ENCODE results near the gene GAPDH.

GAPDH gene

DNA sequence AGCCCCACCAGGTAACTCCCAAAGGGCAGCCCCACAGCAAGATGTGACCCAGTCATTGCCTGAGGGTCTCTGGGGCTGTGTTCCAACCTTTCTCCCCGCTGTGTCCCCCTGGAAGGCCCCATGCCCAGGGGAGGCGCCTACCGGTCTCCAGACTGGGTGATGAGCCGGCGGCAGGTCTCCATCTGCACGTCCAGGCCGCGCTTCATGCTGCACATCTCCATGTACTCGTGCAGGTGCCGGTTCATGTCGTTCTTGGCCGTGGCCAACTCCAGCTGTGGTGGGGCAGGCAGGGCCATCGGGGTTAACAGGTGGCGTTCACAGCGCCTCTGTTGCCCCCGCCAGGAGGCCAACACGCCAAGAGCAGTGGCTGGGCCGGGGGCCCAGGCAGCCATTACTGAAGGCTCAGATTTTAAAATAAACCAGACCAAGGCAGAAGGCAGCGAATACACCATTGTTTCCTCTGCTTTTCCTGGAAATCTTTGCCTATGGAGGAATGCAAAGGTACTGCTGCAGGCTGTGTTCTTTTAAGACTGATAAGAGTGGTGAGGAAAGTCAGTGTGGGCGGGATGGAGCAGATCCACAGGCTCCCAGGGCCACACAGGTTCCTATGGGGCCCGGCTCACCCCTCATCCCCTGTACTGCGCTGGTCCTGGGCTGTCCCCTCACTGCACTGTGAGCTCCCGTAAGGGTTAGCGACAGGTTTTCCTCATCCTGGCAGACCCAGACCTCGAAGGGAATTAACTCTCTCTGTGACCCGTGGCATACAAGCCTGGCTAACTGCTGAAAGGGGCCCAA lies 7.3 kb downstream of the GAPDH start:
- H3K4me2 ChIP-seq = peak overlapping the region; percentile 93
- peaks cover 80% of the 10 kb centered on the region for H3K36me3 ChIP-seq
- H3K4me1 ChIP-seq = peaks cover 65% of the 10 kb centered on the region

DNA sequence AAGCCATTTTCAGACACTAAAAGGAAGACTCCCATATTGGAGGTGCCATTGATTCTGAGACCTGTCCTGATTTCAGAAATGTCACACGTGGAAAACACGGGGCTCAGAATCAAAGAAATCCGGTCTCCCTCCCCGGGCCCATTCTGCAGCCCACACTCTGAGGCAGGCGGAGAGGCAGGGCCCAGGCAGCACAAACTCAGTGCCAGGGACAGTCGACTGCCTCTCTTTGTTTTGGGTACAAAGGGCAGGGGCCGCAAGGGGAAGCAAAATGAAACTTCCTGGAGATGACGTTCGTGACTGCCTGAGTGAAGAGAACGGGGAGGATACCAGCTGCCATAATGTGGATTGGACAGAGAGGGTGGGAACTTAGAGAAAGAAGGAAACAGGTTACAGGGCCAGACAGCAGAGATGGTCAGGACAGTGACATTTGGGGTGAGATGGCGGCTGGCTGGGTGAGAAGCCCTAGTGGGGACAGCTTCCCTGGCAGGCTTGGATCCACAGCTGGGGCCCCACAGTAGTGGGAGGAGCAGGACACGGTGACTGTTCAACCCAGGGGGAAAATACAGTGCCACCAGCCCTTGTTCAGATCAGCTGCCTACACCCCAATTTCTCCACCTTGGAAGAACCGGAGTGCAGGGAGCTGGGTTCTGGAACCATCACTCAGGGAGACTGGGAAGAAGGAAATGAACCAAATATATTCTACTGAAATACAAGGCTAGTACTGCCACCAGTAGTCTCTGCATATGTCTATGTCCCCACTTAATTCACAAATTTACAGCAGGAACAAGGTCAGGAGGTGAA lies 8.1 kb downstream of the GAPDH start:
- Histone ChIP-seq H4K20me1 (peaks cover 44% of the 10 kb centered on the region), H3K4me2 (peak overlapping the region; percentile 93; the same call in 1 of the 2 replicates), H3K4me3 (no peak overlapping the region), H3K4me1 (peaks cover 57% of the 10 kb centered on the region), H3K36me3 (peaks cover 80% of the 10 kb centered on the region), H3K9ac (0 out of 2 replicates have a peak overlapping the region, but pooled peaks have one; percentile 38), H3K9me3 (no peaks in the 10 kb centered on the region), H3K27me3 (no peaks in the 10 kb centered on the region), H3K27ac (peak overlapping the region; percentile 51; the same call in 1 of the 2 replicates)
- no peak for TF ChIP-seq Cebpa-rat (IDR thresholded peaks at IDR 0.05)

More for the DNA sequence above, 7.3 kb downstream of the GAPDH start:
- TF ChIP-seq Cebpa-rat (IDR thresholded peaks at IDR 0.05) = no peak
- Histone ChIP-seq H3K4me3 (no peak overlapping the region), H3K9me3 (no peaks in the 10 kb centered on the region), H3K9ac (peak overlapping the region; percentile 44), H3K27me3 (no peaks in the 10 kb centered on the region), H3K27ac (peak overlapping the region; percentile 51), H4K20me1 (peaks cover 52% of the 10 kb centered on the region)

DNA sequence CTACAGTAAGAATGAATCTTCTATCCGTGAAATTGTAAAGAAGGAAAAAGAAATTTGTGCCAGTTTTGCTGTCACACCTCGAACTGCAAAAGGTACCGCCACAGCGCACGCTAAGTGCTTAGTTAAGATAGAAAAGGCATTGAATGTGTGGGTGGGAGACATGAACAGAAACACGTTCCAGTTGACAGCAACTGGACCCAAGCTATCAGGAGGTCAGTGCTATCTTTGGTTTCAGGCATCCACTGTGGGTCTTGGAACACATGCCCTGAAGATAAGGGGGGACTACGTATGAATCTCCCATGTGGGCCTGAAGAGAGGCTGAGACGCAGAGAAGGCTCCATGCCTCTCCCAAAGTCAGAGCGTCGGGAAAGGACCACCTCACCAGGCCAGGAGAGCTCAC lies 11.7 kb downstream of the GAPDH start:
- H3K27ac ChIP-seq = no peak overlapping the region
- TF ChIP-seq Cebpa-rat (IDR thresholded peaks at IDR 0.05) = no peak
- H3K9me3 ChIP-seq = no peaks in the 10 kb centered on the region
- no peak overlapping the region for H3K9ac ChIP-seq
- no peak overlapping the region for H3K4me2 ChIP-seq
- no peaks in the 10 kb centered on the region for H3K27me3 ChIP-seq
- H3K4me1 ChIP-seq = peaks cover 56% of the 10 kb centered on the region
- H3K36me3 ChIP-seq = peaks cover 93% of the 10 kb centered on the region
- H3K4me3 ChIP-seq = no peak overlapping the region
- peaks cover 37% of the 10 kb centered on the region for H4K20me1 ChIP-seq

DNA sequence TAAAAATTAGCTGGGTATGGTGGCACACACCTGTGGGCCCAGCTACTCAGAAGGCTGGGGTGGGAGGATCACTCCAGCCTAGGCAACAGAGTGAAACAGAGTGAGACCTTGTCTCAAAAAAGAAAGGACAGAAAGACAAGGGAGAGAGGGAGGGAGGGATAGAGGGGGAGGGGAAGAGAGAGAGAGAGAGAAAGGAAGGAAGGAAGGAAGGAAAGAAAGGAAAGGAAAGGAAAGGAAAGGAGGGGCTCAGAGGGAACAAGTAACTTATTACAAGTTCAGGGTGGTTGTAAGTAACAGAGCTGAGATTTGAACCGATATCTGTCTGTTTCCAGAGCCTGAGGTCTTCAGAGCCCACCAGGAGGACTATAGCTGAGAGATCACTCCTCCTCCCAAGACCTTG lies 13.2 kb downstream of the GAPDH start:
- Histone ChIP-seq H4K20me1 (peaks cover 44% of the 10 kb centered on the region), H3K9ac (peak overlapping the region; percentile 9; the same call in 1 of the 2 replicates), H3K9me3 (no peaks in the 10 kb centered on the region), H3K4me3 (no peak overlapping the region), H3K4me1 (peaks cover 56% of the 10 kb centered on the region), H3K4me2 (no peak overlapping the region), H3K27ac (no peak overlapping the region), H3K27me3 (no peaks in the 10 kb centered on the region), H3K36me3 (peaks cover 89% of the 10 kb centered on the region)
- no peak for TF ChIP-seq Cebpa-rat (IDR thresholded peaks at IDR 0.05)

DNA sequence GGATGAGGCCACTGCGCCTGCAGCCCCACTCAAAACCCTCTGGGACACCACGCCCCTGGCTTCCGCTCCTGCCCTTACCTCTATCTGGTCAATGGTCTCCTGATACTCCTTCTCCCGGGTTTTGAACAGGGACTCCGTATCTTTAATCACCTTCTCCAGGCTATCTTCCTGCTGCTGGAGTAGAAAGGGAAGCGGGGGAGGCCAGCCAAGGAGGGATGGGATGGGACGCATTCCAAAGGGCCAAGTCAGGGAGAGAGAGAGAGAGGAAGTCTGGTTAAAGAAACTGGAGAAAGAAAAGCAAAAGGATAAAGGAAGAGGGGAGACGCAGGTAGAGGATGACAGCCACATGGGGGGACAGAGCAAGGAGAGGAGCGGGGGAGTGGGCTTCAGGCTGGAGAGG lies 13.7 kb downstream of the GAPDH start:
- peak overlapping the region; percentile 9; the same call in 1 of the 2 replicates for H3K9ac ChIP-seq
- H3K4me2 ChIP-seq = no peak overlapping the region

DNA sequence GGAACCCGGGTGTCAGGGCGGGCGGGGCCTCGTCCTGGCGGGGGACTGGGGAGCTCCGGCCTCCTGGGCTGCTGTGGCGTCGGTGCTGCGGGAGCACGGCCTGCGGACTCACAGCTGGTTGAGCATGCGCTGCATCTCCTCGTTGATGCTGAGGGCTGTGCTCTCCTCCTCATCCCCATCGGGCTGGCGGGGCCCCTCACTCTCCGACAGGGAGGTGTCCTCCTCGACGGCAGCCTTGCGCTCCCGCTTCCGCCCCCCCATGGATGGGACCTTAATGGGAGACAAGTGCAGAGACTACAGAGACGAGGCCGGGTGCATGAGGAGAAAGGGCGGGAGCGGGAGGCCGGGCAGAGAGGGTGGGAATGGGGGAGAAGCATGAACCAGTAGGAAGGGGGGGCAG lies 14.2 kb downstream of the GAPDH start:
- Histone ChIP-seq H3K4me3 (no peak overlapping the region), H3K27ac (peak overlapping the region; percentile 68), H3K4me1 (peaks cover 60% of the 10 kb centered on the region), H3K36me3 (peaks cover 80% of the 10 kb centered on the region), H3K4me2 (peak overlapping the region; percentile 88), H3K9me3 (no peaks in the 10 kb centered on the region), H3K9ac (peak overlapping the region; percentile 69; the same call in 1 of the 2 replicates), H3K27me3 (no peaks in the 10 kb centered on the region), H4K20me1 (peaks cover 54% of the 10 kb centered on the region)
- TF ChIP-seq Cebpa-rat (IDR thresholded peaks at IDR 0.05) = no peak

More for the DNA sequence above, 13.7 kb downstream of the GAPDH start:
- H3K4me3 ChIP-seq = no peak overlapping the region
- TF ChIP-seq Cebpa-rat (IDR thresholded peaks at IDR 0.05) = no peak
- H4K20me1 ChIP-seq = peaks cover 48% of the 10 kb centered on the region
- peaks cover 56% of the 10 kb centered on the region for H3K4me1 ChIP-seq
- H3K36me3 ChIP-seq = peaks cover 85% of the 10 kb centered on the region
- H3K9me3 ChIP-seq = no peaks in the 10 kb centered on the region
- H3K27ac ChIP-seq = peak overlapping the region; percentile 68; the same call in 1 of the 2 replicates
- H3K27me3 ChIP-seq = no peaks in the 10 kb centered on the region

DNA sequence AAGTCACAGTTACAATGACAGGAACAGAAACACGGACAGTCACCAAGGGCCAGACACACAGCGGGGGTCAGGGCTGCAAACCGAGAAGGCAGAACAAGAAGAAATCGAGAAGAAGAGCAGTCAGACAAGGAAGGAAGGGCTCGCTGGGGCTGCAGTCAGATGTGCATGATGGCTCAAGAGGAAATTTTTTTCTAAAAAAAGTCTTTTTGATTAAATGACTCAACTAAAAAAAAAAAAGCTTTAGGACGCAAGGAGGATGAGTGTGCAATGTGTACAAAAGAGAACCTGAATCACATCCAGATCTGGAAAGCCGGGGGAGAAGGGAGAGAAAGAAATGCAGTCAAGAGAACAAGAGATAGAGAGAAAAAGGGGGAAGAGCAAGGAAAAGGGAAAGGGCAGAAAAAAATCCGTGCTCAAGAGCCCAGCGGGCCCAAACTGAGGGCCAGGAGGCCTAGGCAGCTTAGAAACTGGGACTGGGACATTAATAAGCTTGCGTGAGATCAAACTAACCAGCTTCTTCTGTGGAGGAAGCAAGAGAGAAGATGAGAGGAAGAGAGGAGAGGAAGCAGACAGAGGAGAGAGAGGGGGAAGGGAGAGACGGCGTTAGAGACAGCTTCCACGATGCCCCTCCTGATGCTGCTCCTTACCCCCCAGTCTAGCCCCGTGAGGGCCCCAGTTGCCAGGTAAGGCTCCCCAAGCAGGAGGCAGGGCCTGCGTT lies 14.8 kb downstream of the GAPDH start:
- H3K27me3 ChIP-seq = no peaks in the 10 kb centered on the region
- peaks cover 60% of the 10 kb centered on the region for H4K20me1 ChIP-seq
- H3K27ac ChIP-seq = peak overlapping the region; percentile 68
- H3K9me3 ChIP-seq = no peaks in the 10 kb centered on the region
- peak overlapping the region; percentile 5; the same call in 1 of the 2 replicates for H3K4me3 ChIP-seq
- H3K4me1 ChIP-seq = peaks cover 66% of the 10 kb centered on the region
- peaks cover 76% of the 10 kb centered on the region for H3K36me3 ChIP-seq
- peak overlapping the region; percentile 88 for H3K4me2 ChIP-seq
- H3K9ac ChIP-seq = peak overlapping the region; percentile 69
- no peak for TF ChIP-seq Cebpa-rat (IDR thresholded peaks at IDR 0.05)

DNA sequence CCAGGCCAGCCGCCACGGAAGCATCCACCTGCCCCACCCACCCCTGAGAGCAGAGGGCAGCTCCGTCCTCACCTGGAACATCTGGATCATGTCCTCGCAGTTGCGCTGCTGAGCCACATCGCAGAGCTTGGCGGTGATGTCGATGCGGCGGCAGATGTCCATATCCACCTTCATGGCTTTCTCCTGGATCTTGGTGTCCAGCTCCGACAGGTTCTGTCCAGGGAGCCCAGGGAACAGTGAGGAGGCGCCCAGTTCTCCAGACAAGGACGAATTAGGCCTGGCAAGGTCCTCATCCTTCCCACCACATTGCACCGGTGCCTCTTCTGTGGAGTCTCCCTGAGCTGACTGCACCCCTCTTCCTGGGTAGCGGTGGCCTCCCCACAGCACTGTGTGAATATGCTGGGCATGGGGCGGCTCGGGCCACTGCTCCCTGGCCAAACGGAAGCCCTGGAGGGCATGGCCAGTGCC lies 15.4 kb downstream of the GAPDH start:
- Histone ChIP-seq H3K36me3 (peaks cover 70% of the 10 kb centered on the region), H3K9ac (peak overlapping the region; percentile 69), H3K27me3 (no peaks in the 10 kb centered on the region), H3K27ac (peak overlapping the region; percentile 68), H3K4me3 (peak overlapping the region; percentile 5; the same call in 1 of the 2 replicates), H3K4me1 (peaks cover 72% of the 10 kb centered on the region), H4K20me1 (peaks cover 65% of the 10 kb centered on the region), H3K4me2 (peak overlapping the region; percentile 88), H3K9me3 (no peaks in the 10 kb centered on the region)
- TF ChIP-seq Cebpa-rat (IDR thresholded peaks at IDR 0.05) = no peak
